WI38 (cell line): Measurements from ENCODE around the gene TRIM74.
"Not testable (repeated sequence)": the region's sequence is repeated elsewhere in the genome, so short reads cannot be mapped to it uniquely, and the experiment has no call there.

Experiments used
- H3K4me3 ChIP-seq: 2 replicates; pipeline ENCODE4 v1.5.1; 2011; ENCODE audit warnings: low read depth, mild to moderate bottlenecking, control low read depth, low read length
- TF ChIP-seq, protein P1 (sequence below): IDR thresholded peaks from 2 replicates; pipeline ENCODE4 v1.5.1; 2012; ENCODE audit warnings: low read depth, mild to moderate bottlenecking, control low read depth, low read length

The TRIM74 gene

DNA sequence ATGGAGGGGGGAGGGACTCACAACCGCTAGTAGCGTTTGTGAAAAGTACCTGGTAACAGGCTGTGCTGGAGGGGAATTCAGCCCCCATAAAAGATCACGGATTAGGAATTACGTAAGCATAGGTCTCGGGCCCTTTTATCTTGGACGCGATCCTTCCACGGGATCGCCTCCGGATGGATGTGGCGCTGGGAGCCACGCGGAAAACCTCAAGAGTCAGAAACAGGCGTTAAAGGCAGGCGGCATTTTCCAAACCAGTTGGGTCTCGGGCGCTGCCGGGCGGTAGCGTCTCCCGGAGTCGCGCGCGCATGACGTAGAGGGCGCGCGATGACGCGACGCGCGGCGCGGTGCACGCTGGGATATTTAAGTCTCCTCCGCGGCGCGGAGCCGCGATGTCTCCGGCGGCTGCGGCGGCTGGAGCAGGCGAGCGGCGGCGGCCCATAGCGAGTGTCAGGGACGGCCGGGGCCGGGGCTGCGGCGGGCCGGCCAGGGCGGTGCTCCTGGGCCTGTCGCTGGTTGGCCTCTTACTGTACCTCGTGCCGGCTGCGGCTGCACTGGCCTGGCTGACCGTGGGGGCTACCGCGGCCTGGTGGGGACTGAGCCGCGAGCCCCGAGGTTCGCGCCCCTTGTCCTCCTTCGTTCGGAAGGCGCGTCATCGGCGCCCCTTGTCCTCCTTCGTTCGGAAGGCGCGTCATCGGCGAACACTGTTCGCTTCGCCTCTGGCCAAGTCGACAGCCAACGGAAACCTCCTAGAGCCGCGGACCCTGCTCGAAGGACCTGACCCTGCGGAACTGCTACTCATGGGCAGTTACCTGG lies 44.3 kb downstream of the TRIM74 start, which contains the start of gene POM121:
Gene POM121, plus strand, starts transcription at position 363 of the 813 bp plus-strand sequence. Its CDS starts 27 bp downstream, at position 390.
- H3K4me3 ChIP-seq = peak within 1 kb of the TSS; percentile 91
- TF ChIP-seq, protein P1, sequence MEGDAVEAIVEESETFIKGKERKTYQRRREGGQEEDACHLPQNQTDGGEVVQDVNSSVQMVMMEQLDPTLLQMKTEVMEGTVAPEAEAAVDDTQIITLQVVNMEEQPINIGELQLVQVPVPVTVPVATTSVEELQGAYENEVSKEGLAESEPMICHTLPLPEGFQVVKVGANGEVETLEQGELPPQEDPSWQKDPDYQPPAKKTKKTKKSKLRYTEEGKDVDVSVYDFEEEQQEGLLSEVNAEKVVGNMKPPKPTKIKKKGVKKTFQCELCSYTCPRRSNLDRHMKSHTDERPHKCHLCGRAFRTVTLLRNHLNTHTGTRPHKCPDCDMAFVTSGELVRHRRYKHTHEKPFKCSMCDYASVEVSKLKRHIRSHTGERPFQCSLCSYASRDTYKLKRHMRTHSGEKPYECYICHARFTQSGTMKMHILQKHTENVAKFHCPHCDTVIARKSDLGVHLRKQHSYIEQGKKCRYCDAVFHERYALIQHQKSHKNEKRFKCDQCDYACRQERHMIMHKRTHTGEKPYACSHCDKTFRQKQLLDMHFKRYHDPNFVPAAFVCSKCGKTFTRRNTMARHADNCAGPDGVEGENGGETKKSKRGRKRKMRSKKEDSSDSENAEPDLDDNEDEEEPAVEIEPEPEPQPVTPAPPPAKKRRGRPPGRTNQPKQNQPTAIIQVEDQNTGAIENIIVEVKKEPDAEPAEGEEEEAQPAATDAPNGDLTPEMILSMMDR = no peak

DNA sequence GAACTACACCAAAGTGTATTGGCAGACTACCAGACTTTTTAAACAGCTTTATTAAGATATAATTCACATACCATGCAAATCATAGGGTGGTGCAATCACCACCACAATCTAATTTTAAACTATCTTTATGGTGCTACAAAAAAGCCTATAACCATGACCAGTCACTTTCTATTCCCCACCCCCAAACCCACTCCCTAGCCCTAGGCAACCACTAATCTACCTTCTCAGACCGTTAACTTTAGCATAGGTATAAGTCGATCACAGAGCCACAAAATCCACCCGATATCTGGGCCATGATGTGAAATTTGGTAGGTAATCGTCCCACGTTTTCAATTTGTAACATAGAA lies 44.9 kb downstream of the TRIM74 start:
- TF ChIP-seq, protein P1 = no peak
- H3K4me3 ChIP-seq = peak overlapping the region; percentile 91

DNA sequence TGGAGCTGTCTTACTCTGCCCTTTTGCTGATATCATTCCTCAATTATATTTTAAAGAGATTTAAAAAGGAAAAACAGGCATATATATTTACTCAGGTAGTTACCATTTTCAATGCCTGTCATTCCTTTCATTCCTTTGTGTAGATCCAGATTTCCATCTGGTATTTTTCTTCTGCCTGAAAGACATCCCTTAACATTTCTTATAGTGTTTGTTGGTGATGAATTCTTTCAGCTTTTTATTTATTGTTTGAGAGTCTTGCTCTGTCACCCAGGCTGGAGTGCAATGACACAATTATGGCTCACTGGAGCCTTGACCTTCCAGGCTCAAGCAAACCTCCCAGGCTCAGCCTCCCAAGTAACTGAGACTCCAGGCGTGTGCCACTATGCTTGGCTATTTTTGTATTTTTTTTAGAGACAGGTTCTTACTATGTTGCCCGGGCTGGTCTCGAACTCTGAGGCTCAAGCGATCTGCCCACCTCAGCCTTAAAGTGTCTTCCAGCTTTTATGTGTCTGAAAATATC lies 50.0 kb downstream of the TRIM74 start:
- TF ChIP-seq, protein P1 = no peak
- H3K4me3 ChIP-seq = no peak overlapping the region

DNA sequence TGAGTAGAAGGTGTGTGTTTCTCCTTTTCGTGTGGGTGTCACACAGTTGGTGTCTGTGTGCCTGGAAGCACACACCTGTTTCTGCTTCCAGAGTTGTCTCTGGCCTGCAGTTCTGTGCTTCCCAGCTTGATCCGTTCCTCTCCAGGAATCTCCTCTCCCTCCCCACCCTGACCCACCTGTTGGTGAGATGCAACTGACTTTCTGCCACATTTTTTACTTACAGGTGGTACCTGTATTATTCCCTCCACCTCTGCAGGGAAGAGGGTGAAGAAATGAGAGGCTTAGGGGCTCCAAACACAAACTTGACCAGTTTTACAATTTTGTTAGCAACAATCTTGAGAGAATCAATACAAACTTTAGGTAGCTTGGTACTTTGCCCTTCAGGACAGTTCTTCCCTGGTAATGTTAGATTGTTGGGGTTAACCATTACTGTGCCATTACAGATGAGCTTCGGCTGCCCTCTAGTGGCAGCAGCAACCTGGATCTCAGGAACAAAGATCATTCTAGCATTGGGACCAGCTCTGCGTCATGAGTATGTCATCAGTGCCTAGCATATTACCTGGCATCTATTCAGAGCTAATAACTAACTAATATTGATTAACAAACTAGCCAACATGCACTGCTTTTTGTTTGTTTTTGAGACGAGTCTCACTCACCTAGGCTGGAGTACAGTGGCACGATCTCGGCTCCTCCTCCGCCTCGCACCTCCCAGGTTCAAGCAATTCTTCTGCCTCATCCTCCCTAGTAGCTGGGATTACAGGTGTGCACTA lies 54.3 kb downstream of the TRIM74 start:
- TF ChIP-seq, protein P1 = peak; percentile 44
- not testable (repeated sequence) for H3K4me3 ChIP-seq

DNA sequence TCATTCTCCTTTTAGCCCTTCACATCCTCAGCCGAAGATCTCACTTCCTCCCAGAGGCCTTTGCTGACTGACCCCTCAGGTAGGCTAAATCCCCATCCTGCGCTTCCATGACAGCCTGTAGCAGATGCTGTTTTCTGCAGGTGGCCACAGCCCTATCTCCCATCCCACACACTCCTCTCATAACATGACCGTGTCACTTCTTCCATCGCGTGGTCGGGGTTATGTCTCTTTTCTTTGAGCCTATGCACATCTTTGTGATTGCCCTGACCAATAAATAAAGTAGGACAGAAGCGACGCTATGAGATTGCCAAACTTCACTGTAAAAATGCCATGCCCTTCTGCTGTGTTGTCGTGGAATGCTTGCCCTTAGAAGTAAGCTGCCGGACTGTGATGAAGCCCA lies 55.5 kb downstream of the TRIM74 start:
- not testable (repeated sequence) for H3K4me3 ChIP-seq

DNA sequence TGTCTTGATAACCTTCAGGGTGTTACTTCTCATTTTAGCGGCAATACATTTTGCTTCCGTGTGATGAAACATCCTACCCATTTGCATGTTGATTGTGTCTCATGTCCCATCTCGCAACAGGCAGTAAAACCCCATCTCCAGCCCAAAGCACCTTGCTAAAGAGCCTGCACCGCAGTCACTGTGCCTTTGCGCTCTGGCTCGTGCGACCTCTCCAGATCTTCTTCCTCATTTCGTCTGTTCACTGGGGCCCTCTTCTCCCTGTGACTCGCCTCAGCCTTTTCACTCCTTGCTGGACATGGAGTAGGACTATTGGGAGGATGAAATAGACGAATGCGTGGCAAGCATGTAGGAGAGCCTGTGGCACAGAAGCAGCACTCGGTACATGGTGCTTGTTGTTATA lies 57.9 kb downstream of the TRIM74 start:
- H3K4me3 ChIP-seq = not testable (repeated sequence)
